ENCODE results near the gene C1QTNF8. TPM values are rescaled to one million over a fixed set of nuclear protein-coding genes. Genes with fewer than 3 reads are reported as not detected.

The C1QTNF8 gene
- total and polyA plus RNA-seq, 2 of the 8 experiments (the other 6 are each of a cell fraction or from before 2014, with no cell fraction given), result not detected

GRCh38 chr16:1053121-1053521, 42.9 kb downstream of the C1QTNF8 start:
- CTCF ChIA-PET (ENCODE audit: partially characterized antibody), result no interaction called here
- H3K23ac ChIP-seq (ENCODE audit: insufficient read length), result no peak overlapping the region
- H3K23me2 ChIP-seq (ENCODE audit: low read depth, low read length), result no peaks in the 10 kb centered on the region
- DNase-seq (ENCODE audit: low read depth in 1 of 2, low spot score in 2 of 2) (no peak), FAIRE-seq (no peak)
- POLR2A ChIA-PET (ENCODE audit: partially characterized antibody), result no interaction called here
- no peaks in the 10 kb centered on the region for H3K27me3 ChIP-seq (replicated peaks in 1 of 4; ENCODE audit: control insufficient read depth in 3 of 4, extremely low read depth in 1 of 4, insufficient read depth in 3 of 4, low read length in 3 of 4)
- no peak overlapping the region for H3K14ac ChIP-seq (ENCODE audit: insufficient read length)
- no peak overlapping the region; the same call in 1 of the 2 replicates for H4K8ac ChIP-seq (ENCODE audit: extremely low read depth, insufficient read depth, low read length)
- H4K5ac ChIP-seq (ENCODE audit: insufficient read length, low read depth, low read length), result no peak overlapping the region
- no peaks in the 10 kb centered on the region for H3K79me2 ChIP-seq (ENCODE audit: control insufficient read depth in 1 of 2, insufficient read depth in 2 of 2, low read length in 2 of 2)
- H2BK15ac ChIP-seq (ENCODE audit: low read length), result no peak overlapping the region
- no peak overlapping the region for H3K4me3 ChIP-seq (ENCODE audit: extremely low read depth in 1 of 4, insufficient read depth in 2 of 4, low read depth in 3 of 4, low read length in 4 of 4)
- H2AK5ac ChIP-seq (ENCODE audit: low read depth, low read length), result no peak overlapping the region
- no peak overlapping the region for H3K27ac ChIP-seq (ENCODE audit: low read depth, low read length)
- H3K36me3 ChIP-seq (ENCODE audit: control insufficient read depth in 2 of 4, insufficient read depth in 4 of 4, low read length in 3 of 4), result no peaks in the 10 kb centered on the region
- no peak overlapping the region for H3K4ac ChIP-seq (replicated peaks; ENCODE audit: insufficient read length, low read depth, low read length)
- H4K91ac ChIP-seq (replicated peaks; ENCODE audit: insufficient read length, low read length), result no peak overlapping the region
- H2AFZ ChIP-seq (ENCODE audit: low read length), result no peak overlapping the region
- H2BK20ac ChIP-seq (ENCODE audit: low read length), result no peak overlapping the region
- H2BK12ac ChIP-seq (ENCODE audit: low read depth, low read length), result no peak overlapping the region
- H2BK5ac ChIP-seq (ENCODE audit: low read depth, low read length), result no peak overlapping the region
- no peak overlapping the region for H2BK120ac ChIP-seq (replicated peaks; ENCODE audit: low read depth, low read length)
- H3K79me1 ChIP-seq (ENCODE audit: low read depth, low read length), result no peaks in the 10 kb centered on the region
- WGBS, 2 experiments (ENCODE audit: extremely low coverage in 1 of 2, insufficient coverage in 1 of 2, insufficient read length in 1 of 2, insufficient replicate concordance in 2 of 2, low coverage in 1 of 2, low lambda C conversion rate in 2 of 2, missing lambda C conversion rate in 1 of 2), result 94% methylated on average over 13 of the region's 14 CpGs; no CpG with 5 or more reads in 1 of the 2 experiments
- no peaks in the 10 kb centered on the region for H4K20me1 ChIP-seq (replicated peaks in 1 of 2; ENCODE audit: control insufficient read depth in 1 of 2, insufficient read depth in 2 of 2, low read length in 2 of 2)
- no peak overlapping the region for H3K9ac ChIP-seq (replicated peaks in 1 of 4; ENCODE audit: extremely low read depth in 1 of 4, low read depth in 3 of 4, low read length in 3 of 4)
- H3K4me2 ChIP-seq (ENCODE audit: insufficient read depth in 1 of 2, low read depth in 2 of 2, low read length in 2 of 2), result no peak overlapping the region
- peaks cover 0 to 7% (median 2%) of the 10 kb centered on the region in 4 experiments; a peak in 6 of 7 replicates for H3K4me1 ChIP-seq (replicated peaks in 1 of 4; ENCODE audit: control insufficient read depth in 3 of 4, insufficient read depth in 4 of 4, low read length in 3 of 4)
- no peak overlapping the region for H3K18ac ChIP-seq (ENCODE audit: extremely low read depth, low read length)
- no peak overlapping the region for H3K56ac ChIP-seq (replicated peaks; ENCODE audit: insufficient read length, low read depth, low read length)
- H3K9me3 ChIP-seq (ENCODE audit: insufficient read depth in 2 of 2, low read depth in 1 of 2, low read length in 1 of 2), result no peaks in the 10 kb centered on the region
- TF ChIP-seq KDM5A (IDR thresholded peaks at IDR 0.05; ENCODE audit: low read length), result no peak
- TF ChIP-seq RBBP5 (IDR thresholded peaks at IDR 0.05; ENCODE audit: borderline replicate concordance, low read depth, low read length), result no peak
- TF ChIP-seq SP4 (IDR thresholded peaks at IDR 0.05; ENCODE audit: low read length), result no peak
- TF ChIP-seq TAF1 (IDR thresholded peaks at IDR 0.05; ENCODE audit: low read depth, low read length), result no peak
- TF ChIP-seq SP2 (IDR thresholded peaks at IDR 0.05; ENCODE audit: low read length), result no peak
- no peak for TF ChIP-seq BACH1 (IDR thresholded peaks at IDR 0.05; ENCODE audit: low read length)
- no peak for TF ChIP-seq SIRT6 (IDR thresholded peaks at IDR 0.05; ENCODE audit: low read length)
- TF ChIP-seq JUND (IDR thresholded peaks at IDR 0.05; ENCODE audit: low read length), result no peak
- no peak for TF ChIP-seq ZNF274 (IDR thresholded peaks at IDR 0.05; ENCODE audit: borderline replicate concordance, extremely low read depth, low read length)
- no peak for TF ChIP-seq ASH2L (IDR thresholded peaks at IDR 0.05; ENCODE audit: low read length)
- no peak for TF ChIP-seq SIX5 (IDR thresholded peaks at IDR 0.05; ENCODE audit: low read depth, low read length)
- TF ChIP-seq EZH2 (IDR thresholded peaks at IDR 0.05; ENCODE audit: low read depth, low read length, severe bottlenecking), result no peak
- no peak for TF ChIP-seq POU5F1 (IDR thresholded peaks at IDR 0.05; ENCODE audit: low read depth, low read length)
- TF ChIP-seq MAFK (IDR thresholded peaks at IDR 0.05; ENCODE audit: low read depth, low read length), result no peak
- no peak for TF ChIP-seq TCF12 (IDR thresholded peaks at IDR 0.05; ENCODE audit: low read depth, low read length)
- no peak for TF ChIP-seq GABPA (IDR thresholded peaks at IDR 0.05; ENCODE audit: borderline replicate concordance, insufficient read depth, low read length)
- TF ChIP-seq CEBPB (IDR thresholded peaks at IDR 0.05; ENCODE audit: low read depth, low read length), result no peak

All from H1 (cell line).